Hematopoietic multipotent progenitor cell treated with erythropoietin and hydrocortisone succinate and interleukin-3 and kit ligand, for 4 days (in vitro differentiated cells): ENCODE data around the gene CAMKK2.
"Not testable (repeated sequence)": the region's sequence is repeated elsewhere in the genome, so short reads cannot be mapped to it uniquely, and the experiment has no call there.

Experiments
- DNase-seq: peaks from one replicate; pipeline ENCODE4 v3.0.0-alpha.2; 2015

The CAMKK2 gene

GRCh38 chr12:121219353-121219986 is 77.0 kb downstream of the CAMKK2 start:
- no peak for DNase-seq

DNA sequence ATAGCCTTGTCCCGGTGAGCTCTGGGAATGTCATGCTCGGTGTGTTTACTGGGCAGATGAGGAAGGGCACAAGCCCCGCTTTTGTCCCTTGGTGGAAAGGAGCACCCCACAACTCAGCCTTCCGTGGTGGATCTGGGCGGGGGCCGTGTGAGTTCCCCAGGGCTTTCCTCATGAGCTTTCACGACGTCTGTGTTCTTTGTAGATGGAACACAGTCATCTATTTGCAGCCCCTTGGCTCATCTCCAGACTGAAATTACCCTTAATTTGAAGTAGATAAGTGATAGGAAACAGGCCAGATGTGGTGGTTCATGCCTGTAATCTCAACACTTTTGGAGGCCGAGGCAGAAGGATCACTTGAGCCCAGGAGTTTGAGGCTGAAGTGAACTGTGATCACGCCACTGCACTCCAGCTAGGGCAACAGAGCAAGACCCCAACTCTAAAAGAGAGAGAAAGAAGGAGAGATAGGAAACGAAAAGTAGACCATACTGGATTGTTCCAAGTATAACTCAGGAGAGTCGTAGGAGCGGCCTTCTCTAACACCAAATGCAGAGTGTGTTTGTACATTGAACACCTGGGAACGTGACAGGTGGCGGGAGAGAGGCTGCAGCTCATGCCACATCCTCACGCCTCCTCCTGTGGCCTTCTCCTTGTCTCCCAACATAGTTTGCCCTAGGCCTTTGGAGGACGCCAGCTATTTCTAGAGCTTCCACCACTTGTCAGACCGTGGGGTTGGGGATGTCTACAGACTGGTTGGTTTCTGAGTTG is 77.7 kb downstream of the CAMKK2 start:
- DNase-seq = no peak

DNA sequence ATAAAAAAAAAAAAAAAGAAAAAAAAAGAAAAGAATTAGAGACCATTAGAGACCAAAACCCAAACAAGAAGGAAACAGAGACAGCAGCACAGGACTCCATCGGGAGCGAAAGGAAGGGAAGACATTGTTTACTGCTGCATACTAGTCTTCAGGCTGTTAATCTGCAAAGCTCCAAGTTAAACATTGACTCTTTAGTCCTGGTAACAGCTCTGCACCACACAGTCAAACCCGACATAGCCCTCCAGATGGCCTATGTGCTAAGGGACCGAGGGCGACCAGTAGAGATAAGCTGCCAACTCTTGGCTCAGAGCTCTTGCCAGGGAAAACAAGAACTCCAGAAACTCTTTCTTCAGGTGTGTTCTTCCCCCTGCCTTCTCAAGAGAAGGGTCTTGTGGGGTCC is 78.7 kb downstream of the CAMKK2 start:
- no peak for DNase-seq

GRCh38 chr12:121217063-121217462 is 79.4 kb downstream of the CAMKK2 start:
- no peak for DNase-seq

DNA sequence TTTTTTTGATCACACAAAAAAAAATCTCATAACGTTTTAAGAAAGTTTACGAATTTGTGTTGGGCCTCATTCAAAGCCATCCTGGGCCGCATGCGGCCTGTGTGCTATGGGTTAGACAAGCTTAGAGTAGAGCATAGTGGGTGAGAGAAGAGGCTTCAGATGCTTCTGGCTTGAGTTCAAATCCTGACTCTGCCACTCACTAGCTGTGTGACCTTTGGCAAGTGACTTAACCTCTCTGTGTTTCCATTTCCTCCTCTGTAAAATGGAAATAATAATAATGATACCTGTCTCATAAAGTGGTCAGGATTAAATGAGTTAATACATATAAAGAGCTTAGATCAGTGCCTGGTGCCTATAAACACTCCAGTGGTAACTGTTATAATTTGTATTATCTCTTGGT is 80.4 kb downstream of the CAMKK2 start:
- DNase-seq = no peak

GRCh38 chr12:121214855-121215745 is 81.4 kb downstream of the CAMKK2 start:
- DNase-seq = peak; percentile 62

DNA sequence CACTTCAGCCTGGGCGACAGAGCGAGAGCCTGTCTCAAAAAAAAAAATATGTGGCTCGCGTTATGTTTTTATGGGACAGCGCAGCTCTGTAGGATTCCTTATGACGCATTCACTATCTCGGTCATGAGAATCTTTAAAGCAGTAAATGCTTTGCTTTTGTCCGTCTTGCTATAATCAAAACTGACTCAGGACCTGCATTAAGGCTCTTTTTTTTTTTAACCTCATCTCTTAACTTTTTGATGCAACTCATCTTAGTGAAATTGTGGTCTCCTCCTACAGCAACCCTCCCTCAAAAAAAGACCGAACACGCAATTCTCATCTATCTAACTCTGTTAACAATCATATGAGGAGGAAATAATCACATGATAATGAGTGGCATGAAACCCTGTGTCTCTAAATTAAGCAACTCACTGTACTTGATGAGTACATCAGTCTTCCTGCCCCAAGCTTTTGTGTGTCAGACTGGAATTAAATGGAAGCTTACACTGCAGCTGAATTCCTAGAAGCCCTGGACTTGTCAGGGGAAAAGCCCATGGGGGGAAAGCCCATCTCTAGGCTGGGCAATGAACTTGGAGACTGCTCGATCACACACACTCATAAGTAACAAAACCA is 82.2 kb downstream of the CAMKK2 start:
- DNase-seq = peak; percentile 72

GRCh38 chr12:121212875-121213274 is 83.6 kb downstream of the CAMKK2 start:
- no peak for DNase-seq

DNA sequence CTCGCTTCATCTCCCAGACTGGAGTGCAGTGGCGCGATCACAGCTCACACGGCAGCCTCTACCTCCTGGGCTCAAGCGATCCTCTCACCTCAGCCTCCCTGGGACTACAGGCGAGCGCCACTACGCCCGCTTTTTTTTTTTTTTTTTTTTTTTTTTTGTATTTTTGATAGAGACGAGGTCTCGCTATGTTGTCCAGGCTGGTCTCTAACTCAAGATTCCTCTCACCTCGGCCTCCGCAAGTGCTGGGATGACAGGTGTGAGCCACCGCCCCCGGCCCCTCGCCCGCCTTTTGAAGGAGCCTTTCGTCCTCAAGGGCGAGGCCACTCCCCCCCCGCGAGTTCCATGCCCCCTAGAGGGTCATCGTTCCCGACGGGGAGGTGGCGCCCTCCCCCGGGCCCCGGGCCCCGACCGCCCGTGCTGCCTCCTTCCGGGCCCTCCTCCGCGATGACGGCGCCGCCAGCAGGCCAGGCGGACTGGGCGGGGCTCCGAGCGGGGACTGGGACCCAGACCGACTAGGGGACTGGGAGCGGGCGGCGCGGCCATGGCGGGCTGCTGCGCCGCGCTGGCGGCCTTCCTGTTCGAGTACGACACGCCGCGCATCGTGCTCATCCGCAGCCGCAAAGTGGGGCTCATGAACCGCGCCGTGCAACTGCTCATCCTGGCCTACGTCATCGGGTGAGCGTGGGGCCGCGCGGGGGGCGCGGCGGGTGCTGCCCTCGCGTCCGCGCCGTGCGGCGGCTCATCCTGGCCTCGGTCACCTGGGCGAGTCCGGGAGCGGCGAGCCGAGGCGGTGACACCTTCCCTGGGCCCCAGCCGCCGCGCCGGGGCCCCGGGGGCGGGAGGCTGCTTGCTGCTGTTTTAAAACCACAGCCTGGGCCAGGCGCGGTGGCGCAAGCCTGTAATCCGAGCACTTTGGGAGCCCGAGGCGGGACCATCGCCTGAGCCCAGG is 86.6 kb downstream of the CAMKK2 start, which contains the start of gene P2RX4:
Gene P2RX4, plus strand, starts transcription at position 506 of the 949 bp plus-strand sequence. Its CDS starts 36 bp downstream, at position 542.
- DNase-seq = peak; percentile 95

GRCh38 chr12:121209221-121209620 is 87.3 kb downstream of the CAMKK2 start:
- DNase-seq = no peak

GRCh38 chr12:121208571-121208970 is 87.9 kb downstream of the CAMKK2 start:
- not testable (repeated sequence) for DNase-seq

- no peak for DNase-seq
These were observed 91.0 kb downstream of the CAMKK2 start for GRCh38 chr12:121205491-121205890.

DNA sequence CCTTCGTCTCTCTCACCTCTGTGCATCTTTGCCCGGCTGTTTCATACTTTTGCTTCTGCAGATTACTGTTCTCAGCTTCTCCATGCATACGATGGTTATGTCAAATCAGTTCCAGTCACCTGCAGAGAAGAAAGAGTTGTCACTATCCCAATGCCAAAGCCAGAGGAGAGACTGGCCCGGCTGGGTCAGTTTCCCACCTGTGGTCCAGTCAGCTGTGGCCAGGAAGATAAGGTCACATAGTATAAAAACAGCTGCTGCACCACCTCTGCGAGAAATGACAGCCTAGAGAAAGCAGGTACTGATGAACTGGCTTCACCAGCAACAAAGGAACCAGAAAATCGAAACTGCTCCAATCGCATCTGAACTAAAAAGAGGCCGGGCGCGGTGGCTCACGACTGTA is 93.0 kb downstream of the CAMKK2 start:
- DNase-seq = no peak

- DNase-seq = peak; percentile 83
These were observed 93.8 kb downstream of the CAMKK2 start for GRCh38 chr12:121202407-121203355.

- DNase-seq = not testable (repeated sequence)
These were observed 95.4 kb downstream of the CAMKK2 start for GRCh38 chr12:121201140-121201539.

- no peak for DNase-seq
These were observed 97.6 kb downstream of the CAMKK2 start for GRCh38 chr12:121198949-121199348.

DNA sequence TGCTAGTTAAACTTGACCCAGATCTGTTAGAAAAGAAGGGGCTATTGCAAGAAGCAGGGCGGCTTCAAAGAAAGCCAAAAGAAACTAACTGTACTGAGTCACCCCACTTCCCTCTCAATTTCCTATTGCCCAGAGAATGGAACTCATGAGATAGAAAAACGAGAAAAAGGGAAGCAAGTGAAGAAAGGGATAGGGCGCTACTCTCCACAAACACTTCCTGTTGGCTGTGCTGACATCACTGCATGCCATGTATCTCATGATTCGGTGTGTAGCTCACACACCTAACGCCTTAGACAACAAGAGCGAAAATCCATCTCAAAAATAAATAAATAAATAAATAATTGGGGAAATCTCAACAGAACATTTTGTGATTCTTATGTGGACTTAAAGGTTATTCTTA is 99.6 kb downstream of the CAMKK2 start:
- peak; percentile 84 for DNase-seq

- DNase-seq = no peak
These were observed 105.4 kb downstream of the CAMKK2 start for GRCh38 chr12:121191151-121191550.

DNA sequence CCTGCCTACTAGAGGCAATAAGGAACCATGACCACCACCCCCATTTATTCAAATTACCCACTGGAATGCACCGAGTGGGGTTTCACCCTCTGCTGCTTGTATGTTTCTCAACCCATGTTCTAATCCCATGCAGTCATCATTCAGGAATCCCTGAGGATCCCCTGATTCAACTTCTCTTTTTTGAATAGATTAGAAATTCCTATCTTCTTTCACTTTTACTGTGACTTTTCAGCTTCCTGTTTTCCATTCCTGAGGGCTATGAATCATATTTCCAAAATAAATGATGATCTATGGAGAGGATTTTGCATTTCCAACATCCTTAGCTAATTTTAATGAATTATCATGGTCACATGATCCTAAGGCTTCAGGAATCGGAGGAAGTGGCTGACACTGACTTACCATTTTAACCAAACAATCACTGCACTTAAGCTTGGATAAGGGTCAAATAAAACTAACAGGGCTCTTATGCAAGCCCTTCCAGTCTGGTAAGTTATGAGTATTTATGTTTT is 105.9 kb downstream of the CAMKK2 start:
- DNase-seq = no peak

DNA sequence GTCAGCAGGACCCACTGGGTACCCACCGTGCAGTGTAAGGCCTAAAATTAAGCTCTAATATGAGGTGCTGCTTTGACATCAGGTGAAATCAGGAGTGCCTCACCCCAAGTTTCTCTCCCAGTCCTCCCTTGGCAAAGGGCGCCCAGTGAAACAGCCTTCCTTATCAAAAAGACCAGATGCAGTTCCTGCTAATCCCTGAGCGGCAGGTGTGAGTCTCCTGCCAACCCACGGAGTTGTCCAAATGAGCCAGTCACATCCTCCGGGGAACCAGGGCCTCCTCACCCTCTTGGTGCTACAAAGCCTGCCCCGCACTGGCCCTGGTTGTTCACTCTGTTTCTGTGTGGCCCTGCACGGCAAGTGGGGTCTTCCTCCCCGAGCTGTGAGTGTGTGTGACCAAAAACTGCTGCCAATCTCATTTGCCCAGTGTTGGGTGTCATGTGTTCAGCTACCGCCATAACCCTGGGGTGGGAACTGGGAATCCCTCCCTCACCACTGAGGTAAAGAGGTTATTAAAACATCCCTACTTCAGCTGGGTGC is 106.8 kb downstream of the CAMKK2 start:
- DNase-seq = peak; percentile 71
